HepG2 (cell line): ENCODE measurements around the gene MTA1. TPM values are rescaled to one million over a fixed set of nuclear protein-coding genes. Genes with fewer than 3 reads are reported as not detected.
A peak's percentile ranks its signal among the peaks of the same experiment; 100 is the strongest.

Experiments used
- ATAC-seq: fragments of 200-7000 bp; cut with Tn5 transposase; 3 replicates; pipeline ENCODE4 v1.9.1; 2020; ENCODE audit warnings: mild to moderate bottlenecking, moderate library complexity
- BruUV-seq: library from RNA; stranded (reverse); fragments of 400-500 nt; replicated peaks from 2 replicates; lab custom pipeline; 2021; lab: Mats Ljungman, UMichigan
- CTCF ChIA-PET: fragments of 300-600 bp; formaldehyde crosslinking; extraction: SDS; loops from one replicate; lab custom pipeline; 2021; ENCODE audit warnings: low total read pairs, inconsistent platforms, low intra/inter-chr PET ratio; lab: Yijun Ruan, JAX
- POLR2A ChIA-PET: fragments of 350-600 bp; sonication (Branson Sonifier 250); formaldehyde crosslinking; loops from one replicate; lab custom pipeline; 2020; ENCODE audit warnings: antibody characterized with exemption, inconsistent platforms; lab: Yijun Ruan, JAX
- DNase-seq: peaks from one replicate; pipeline ENCODE4 v3.0.0-alpha.2; 2015; ENCODE audit warnings: low spot score
- FAIRE-seq: peaks from 3 replicates; lab custom pipeline; 2011; peaks lifted over from hg19 to GRCh38; lab: Jason Lieb, UNC
- H2AFZ ChIP-seq: one replicate; pipeline ENCODE4 v1.6.1; 2011; ENCODE audit warnings: low read length, inconsistent platforms
- H3K27ac ChIP-seq: fragments of 300-600 bp; 3 replicates; pipeline ENCODE4 v1.8.0; 2011; ENCODE audit warnings: mixed run types, mild to moderate bottlenecking, mixed read lengths, low read length, inconsistent platforms; ENCODE audit not compliant: insufficient read depth; ENCODE audit errors: extremely low read length
- H3K27me3 ChIP-seq, 2 experiments: fragments of 200-600 bp in 1 of 2; 2 replicates in 1 of 2; 3 replicates in 1 of 2; pipeline versions ENCODE4 v1.6.0 to v1.8.0; 2011; ENCODE audit warnings: low read length in 2 of 2, mild to moderate bottlenecking in 2 of 2, moderate library complexity in 2 of 2, inconsistent platforms in 1 of 2; ENCODE audit not compliant: insufficient read depth in 2 of 2, control insufficient read depth in 1 of 2
- H3K36me3 ChIP-seq, 2 experiments: fragments of 200-600 bp in 1 of 2; replicated peaks in 1 of 2; 2 replicates in 1 of 2; 3 replicates in 1 of 2; pipeline versions ENCODE4 v1.5.1 to v1.8.0; 2011; ENCODE audit warnings: low read length in 2 of 2, inconsistent platforms in 1 of 2; ENCODE audit not compliant: insufficient read depth in 2 of 2, control insufficient read depth in 1 of 2
- H3K4me1 ChIP-seq: 2 replicates; pipeline ENCODE4 v1.5.1; 2012; ENCODE audit warnings: low read length, inconsistent platforms; ENCODE audit not compliant: insufficient read depth
- H3K4me2 ChIP-seq: 2 replicates; pipeline ENCODE4 v1.6.0; 2011; ENCODE audit warnings: low read depth, low read length, inconsistent platforms
- H3K4me3 ChIP-seq, 3 experiments: fragments of 200-600 bp in 1 of 3; sonication (generic), shearing (Covaris generic) in 1 of 3; replicated peaks in 1 of 3; 2 replicates each; pipeline ENCODE4 v1.5.1; 2011 to 2016; ENCODE audit warnings: low read length in 3 of 3, inconsistent platforms in 2 of 3, low read depth in 2 of 3, mild to moderate bottlenecking in 2 of 3, control low read depth in 1 of 3, mixed read lengths in 1 of 3; ENCODE audit not compliant: insufficient read depth in 1 of 3
- H3K79me2 ChIP-seq: one replicate; pipeline ENCODE4 v1.6.1; 2011; ENCODE audit warnings: low read length, inconsistent platforms; ENCODE audit not compliant: insufficient read depth
- H3K9ac ChIP-seq: 2 replicates; pipeline ENCODE4 v1.6.0; 2011; ENCODE audit warnings: mild to moderate bottlenecking, low read depth, low read length, inconsistent platforms; ENCODE audit not compliant: insufficient read depth
- H3K9me3 ChIP-seq: 2 replicates; pipeline ENCODE4 v1.5.1; 2012; ENCODE audit warnings: mild to moderate bottlenecking, low read length
- H4K20me1 ChIP-seq: 2 replicates; pipeline ENCODE4 v1.6.0; 2011; ENCODE audit warnings: inconsistent platforms, mild to moderate bottlenecking, low read length, moderate library complexity; ENCODE audit not compliant: insufficient read depth
- ELF3 ChIP-seq: IDR thresholded peaks from 2 replicates; pipeline ENCODE4 v1.6.1; 2016; ENCODE audit warnings: missing genetic modification reagents, missing compliant biosample characterization
- ERF ChIP-seq: IDR thresholded peaks from 2 replicates; pipeline ENCODE4 v1.6.1; 2018; ENCODE audit warnings: missing biosample characterization, missing genetic modification reagents
- HNF1A ChIP-seq, 2 experiments: sonication (generic) in 1 of 2; formaldehyde crosslinking in 1 of 2; IDR thresholded peaks; 2 replicates each; pipeline versions ENCODE4 v1.4.0 to v1.6.1; 2016 to 2020; ENCODE audit warnings: borderline replicate concordance in 1 of 2, low read depth in 1 of 2, mild to moderate bottlenecking in 1 of 2, missing genetic modification reagents in 1 of 2
- KMT2A ChIP-seq: sonication (generic); formaldehyde crosslinking; IDR thresholded peaks from 2 replicates; pipeline ENCODE4 v1.4.0; 2020; ENCODE audit warnings: missing genetic modification reagents
- SATB2 ChIP-seq: sonication (generic); formaldehyde crosslinking; IDR thresholded peaks from 2 replicates; pipeline ENCODE4 v1.5.0; 2020; ENCODE audit warnings: missing genetic modification reagents
- WGBS: methylation state at CpG from one replicate; pipeline ENCODE4 v1.1.6; 2017; ENCODE audit warnings: low lambda C conversion rate; 5-methylcytosine and 5-hydroxymethylcytosine counted together
- in situ Hi-C: cut with HindIII; loops from 2 replicates; pipeline ENCODE4 v1.10.0; 2017; ENCODE audit warnings: low pct_unique_long_range_greater_than_20kb; ENCODE audit not compliant: extremely low pct_ligation_motif_present
- intact Hi-C: fragments of 100-400 bp; cut with micrococcal nuclease; formaldehyde crosslinking; loops from one replicate; pipeline ENCODE4 v1.10.0; 2022; ENCODE audit not compliant: unreplicated experiment
- polyA plus RNA-seq, 8 experiments: library from polyadenylated mRNA; depleted of rRNA in 3 of 8; stranded (reverse) in 7 of 8; unstranded in 1 of 8; fragments of >200 nt; fragmentation: Illumina TruSeq in 4 of 8; extraction: Trizol in 4 of 8; gene quantifications; 2 replicates each; pipeline versions ENCODE4 v1.2.1 to v1.2.3, GENCODE V29; 2011 to 2016; ENCODE audit warnings: low read depth in 4 of 8, missing spikeins in 1 of 8, mixed read lengths in 1 of 8; ENCODE audit not compliant: insufficient read depth in 1 of 8
- total RNA-seq, 5 experiments: library from RNA; depleted of rRNA; stranded (reverse); fragments of >200 nt; fragmentation: Illumina TruSeq; extraction: Trizol; gene quantifications; 2 replicates each; pipeline ENCODE4 v1.2.3, GENCODE V29; 2016; ENCODE audit warnings: low read depth in 1 of 5
- TF ChIP-seq, protein P1 (sequence below): IDR thresholded peaks from 2 replicates; pipeline ENCODE4 v1.6.1; 2016; ENCODE audit warnings: missing genetic modification reagents, missing compliant biosample characterization
- TF ChIP-seq, protein P2 (sequence below), 2 experiments: fragments of 450-650 bp in 1 of 2; sonication (generic) in 1 of 2; formaldehyde crosslinking in 1 of 2; IDR thresholded peaks; 2 replicates each; pipeline versions ENCODE4 v1.6.1 to v1.8.0; 2016 to 2022; ENCODE audit warnings: antibody characterized with exemption in 1 of 2, mild to moderate bottlenecking in 1 of 2, missing genetic modification reagents in 1 of 2

MTA1 gene
- total and polyA plus RNA-seq, 2 of the 13 experiments (the other 11 are each of a cell fraction or from before 2014, with no cell fraction given) = 35.2 to 85.8 TPM

- peak within 1 kb of the TSS; percentile 86 for H3K27ac ChIP-seq
- 78% methylated on average over 7 of the region's 77 CpGs for WGBS
- peaks cover 0 to 4% of the 10 kb centered on the region in 2 experiments; a peak in 4 of 5 replicates for H3K36me3 ChIP-seq
- in situ Hi-C loops (no loop called here), intact Hi-C loops (no loop called here)
- H3K9me3 ChIP-seq = no peaks in the 10 kb centered on the region
- H3K4me3 ChIP-seq = peak within 1 kb of the TSS; percentile 65 to 98 (median 71)
- FAIRE-seq = no peak
- H3K9ac ChIP-seq = peak within 1 kb of the TSS; percentile 98
- ChIA-PET POLR2A (interaction anchor here (0.6 to 1.7 kb wide), 8 partner anchors 11 to 97 kb away, joined by 3 to 12 read pairs (median 4); partner anchors contain the start of genes BRF1, MTA1 and PACS2), CTCF (no interaction called here)
- DNase-seq = peak; percentile 61
- H4K20me1 ChIP-seq = no peaks in the 10 kb centered on the region
- peak; percentile 85 for ATAC-seq
- TSS peak; percentile 91 for BruUV-seq
- peak within 1 kb of the TSS; percentile 94 for H3K4me2 ChIP-seq
- peaks cover 26% of the 10 kb centered on the region for H3K4me1 ChIP-seq
- H3K79me2 ChIP-seq = peaks cover 14% of the 10 kb centered on the region
- no peaks in the 10 kb centered on the region for H3K27me3 ChIP-seq
- H2AFZ ChIP-seq = no peak within 1 kb of the TSS
- TF ChIP-seq HNF1A (IDR thresholded peaks at IDR 0.05; ENCODE audit: low read depth) (no peak), HNF1A (CRISPR knock-in tag; IDR thresholded peaks at IDR 0.05; ENCODE audit: borderline replicate concordance) (no peak), ELF3 (CRISPR knock-in tag) (peak; percentile 44), KMT2A (CRISPR knock-in tag) (peak; percentile 42; the same call in 1 of the 2 replicates), ERF (CRISPR knock-in tag) (peak; percentile 62; the same call in 1 of the 2 replicates), SATB2 (CRISPR knock-in tag) (no peak; the same call in 1 of the 2 replicates)
- TF ChIP-seq, protein P1, sequence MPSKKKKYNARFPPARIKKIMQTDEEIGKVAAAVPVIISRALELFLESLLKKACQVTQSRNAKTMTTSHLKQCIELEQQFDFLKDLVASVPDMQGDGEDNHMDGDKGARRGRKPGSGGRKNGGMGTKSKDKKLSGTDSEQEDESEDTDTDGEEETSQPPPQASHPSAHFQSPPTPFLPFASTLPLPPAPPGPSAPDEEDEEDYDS (CRISPR knock-in tag) = no peak
- TF ChIP-seq, protein P2, sequence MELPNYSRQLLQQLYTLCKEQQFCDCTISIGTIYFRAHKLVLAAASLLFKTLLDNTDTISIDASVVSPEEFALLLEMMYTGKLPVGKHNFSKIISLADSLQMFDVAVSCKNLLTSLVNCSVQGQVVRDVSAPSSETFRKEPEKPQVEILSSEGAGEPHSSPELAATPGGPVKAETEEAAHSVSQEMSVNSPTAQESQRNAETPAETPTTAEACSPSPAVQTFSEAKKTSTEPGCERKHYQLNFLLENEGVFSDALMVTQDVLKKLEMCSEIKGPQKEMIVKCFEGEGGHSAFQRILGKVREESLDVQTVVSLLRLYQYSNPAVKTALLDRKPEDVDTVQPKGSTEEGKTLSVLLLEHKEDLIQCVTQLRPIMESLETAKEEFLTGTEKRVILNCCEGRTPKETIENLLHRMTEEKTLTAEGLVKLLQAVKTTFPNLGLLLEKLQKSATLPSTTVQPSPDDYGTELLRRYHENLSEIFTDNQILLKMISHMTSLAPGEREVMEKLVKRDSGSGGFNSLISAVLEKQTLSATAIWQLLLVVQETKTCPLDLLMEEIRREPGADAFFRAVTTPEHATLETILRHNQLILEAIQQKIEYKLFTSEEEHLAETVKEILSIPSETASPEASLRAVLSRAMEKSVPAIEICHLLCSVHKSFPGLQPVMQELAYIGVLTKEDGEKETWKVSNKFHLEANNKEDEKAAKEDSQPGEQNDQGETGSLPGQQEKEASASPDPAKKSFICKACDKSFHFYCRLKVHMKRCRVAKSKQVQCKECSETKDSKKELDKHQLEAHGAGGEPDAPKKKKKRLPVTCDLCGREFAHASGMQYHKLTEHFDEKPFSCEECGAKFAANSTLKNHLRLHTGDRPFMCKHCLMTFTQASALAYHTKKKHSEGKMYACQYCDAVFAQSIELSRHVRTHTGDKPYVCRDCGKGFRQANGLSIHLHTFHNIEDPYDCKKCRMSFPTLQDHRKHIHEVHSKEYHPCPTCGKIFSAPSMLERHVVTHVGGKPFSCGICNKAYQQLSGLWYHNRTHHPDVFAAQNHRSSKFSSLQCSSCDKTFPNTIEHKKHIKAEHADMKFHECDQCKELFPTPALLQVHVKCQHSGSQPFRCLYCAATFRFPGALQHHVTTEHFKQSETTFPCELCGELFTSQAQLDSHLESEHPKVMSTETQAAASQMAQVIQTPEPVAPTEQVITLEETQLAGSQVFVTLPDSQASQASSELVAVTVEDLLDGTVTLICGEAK (IDR thresholded peaks at IDR 0.05) = 0 out of 2 replicates have a peak, but pooled peaks have one; percentile 10
- TF ChIP-seq, protein P2 (CRISPR knock-in tag; IDR thresholded peaks at IDR 0.05) = no peak
Observed at GRCh38 chr14:105398044-105398725, 21.4 kb upstream of the MTA1 start, which contains the start of gene TEX22. Gene TEX22 (plus strand): TSS chr14:105398538. CDS start chr14:105399341, 803 bp downstream.
